G401 (cell line): ENCODE measurements around the gene RNF146. TPM values are rescaled to one million over a fixed set of nuclear protein-coding genes. Genes with fewer than 3 reads are reported as not detected.
A peak's percentile ranks its signal among the peaks of the same experiment; 100 is the strongest.
"Not testable (repeated sequence)": the region's sequence is repeated elsewhere in the genome, so short reads cannot be mapped to it uniquely, and the experiment has no call there.

Experiments used
- DNase-seq: peaks from one replicate; pipeline ENCODE4 v3.0.0-alpha.2; 2015; ENCODE audit warnings: low spot score
- in situ Hi-C: cut with HindIII; loops from 2 replicates; pipeline ENCODE4 v1.10.0; 2016; ENCODE audit warnings: low sequenced_read_pairs, mixed read lengths
- total RNA-seq: library from RNA; depleted of rRNA; stranded (reverse); fragments of >200 nt; shearing (Covaris generic); gene quantifications from 2 replicates; pipeline ENCODE4 v1.2.3, GENCODE V29; 2014; rRNA removed

Gene RNF146, protein sequence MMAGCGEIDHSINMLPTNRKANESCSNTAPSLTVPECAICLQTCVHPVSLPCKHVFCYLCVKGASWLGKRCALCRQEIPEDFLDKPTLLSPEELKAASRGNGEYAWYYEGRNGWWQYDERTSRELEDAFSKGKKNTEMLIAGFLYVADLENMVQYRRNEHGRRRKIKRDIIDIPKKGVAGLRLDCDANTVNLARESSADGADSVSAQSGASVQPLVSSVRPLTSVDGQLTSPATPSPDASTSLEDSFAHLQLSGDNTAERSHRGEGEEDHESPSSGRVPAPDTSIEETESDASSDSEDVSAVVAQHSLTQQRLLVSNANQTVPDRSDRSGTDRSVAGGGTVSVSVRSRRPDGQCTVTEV
- total RNA-seq = 14.8 and 21.7 TPM in 2 replicates

DNA sequence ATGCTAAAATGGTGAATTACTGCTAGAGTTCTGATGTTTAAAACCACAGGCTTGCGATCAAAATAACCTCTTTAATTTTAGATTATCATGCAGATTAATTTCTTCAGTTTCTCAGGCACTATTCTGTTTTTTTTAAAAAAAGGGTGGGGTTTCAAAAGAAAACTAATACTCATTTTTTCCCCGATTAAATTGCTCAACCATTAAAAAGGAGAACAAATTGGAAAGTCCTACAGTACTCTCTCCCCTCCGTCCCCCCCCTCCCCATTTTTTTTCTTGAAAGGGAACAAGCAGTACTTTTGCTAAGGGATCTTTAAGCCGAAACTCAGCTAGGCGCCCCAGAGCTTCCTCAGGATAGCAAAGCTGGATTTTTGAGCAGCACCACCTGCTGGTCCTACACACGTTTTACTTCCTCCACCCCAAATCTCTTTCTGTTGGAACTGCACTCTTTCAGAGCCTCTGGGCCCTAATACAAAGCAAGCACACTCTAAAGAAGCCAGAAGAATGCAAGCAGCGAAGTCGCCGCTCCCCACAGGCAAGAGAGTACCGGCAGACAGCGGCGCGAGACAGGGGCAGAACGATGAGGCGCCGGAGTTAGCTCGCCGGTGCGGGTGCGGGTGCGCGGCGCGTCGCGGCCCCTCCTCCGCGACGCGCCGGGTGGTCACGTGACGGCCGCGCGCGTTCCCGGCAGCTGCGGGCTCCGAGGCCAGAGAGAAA lies at the start of gene RNF146:
RNF146 (plus strand) TSS at position 687 of the 714 bp plus-strand sequence. CDS start 13,475 bp downstream, outside the sequence.
- peak; percentile 92 for DNase-seq
- in situ Hi-C loops = no loop called here

DNA sequence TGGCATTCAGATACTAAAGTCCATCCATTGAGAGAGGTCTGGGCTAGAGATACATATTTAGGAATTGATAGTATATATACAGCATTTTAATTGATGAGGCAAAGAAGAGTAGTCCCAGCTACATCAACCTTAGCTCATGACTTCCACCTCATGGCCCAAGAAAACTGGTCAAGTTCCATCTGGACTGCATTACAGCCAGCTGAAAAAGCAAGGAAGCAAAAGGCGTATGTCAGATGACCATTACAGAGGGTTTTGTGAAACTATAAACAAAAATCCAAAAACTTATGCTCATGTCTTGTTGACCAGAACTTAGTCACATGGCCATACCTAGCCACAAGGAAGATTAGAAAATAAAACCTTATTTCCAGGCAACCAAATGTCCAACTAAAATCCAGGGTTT lies 46.8 kb upstream of the RNF146 start:
- DNase-seq = no peak
- in situ Hi-C loops = no loop called here

DNA sequence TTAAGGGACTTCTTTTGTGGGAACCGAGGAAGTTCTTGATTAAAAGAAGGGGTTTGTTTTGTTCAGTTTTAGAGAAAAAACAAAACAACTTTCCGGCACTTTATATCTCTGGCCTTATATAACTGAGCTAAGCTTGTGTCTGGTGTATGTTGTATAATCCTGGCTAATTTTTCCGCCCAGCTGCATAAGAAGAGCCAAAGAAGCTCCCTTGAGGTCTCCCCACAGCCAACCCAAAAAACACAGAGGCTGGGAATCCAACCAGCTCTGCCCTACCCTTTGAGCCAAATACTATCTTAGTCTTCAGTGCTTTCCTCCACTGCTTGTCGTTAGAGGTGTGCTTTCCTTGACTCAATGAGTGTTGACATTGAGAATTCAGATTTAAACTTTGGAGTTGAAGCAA lies 45.5 kb upstream of the RNF146 start:
- DNase-seq = no peak
- in situ Hi-C loops = no loop called here

DNA sequence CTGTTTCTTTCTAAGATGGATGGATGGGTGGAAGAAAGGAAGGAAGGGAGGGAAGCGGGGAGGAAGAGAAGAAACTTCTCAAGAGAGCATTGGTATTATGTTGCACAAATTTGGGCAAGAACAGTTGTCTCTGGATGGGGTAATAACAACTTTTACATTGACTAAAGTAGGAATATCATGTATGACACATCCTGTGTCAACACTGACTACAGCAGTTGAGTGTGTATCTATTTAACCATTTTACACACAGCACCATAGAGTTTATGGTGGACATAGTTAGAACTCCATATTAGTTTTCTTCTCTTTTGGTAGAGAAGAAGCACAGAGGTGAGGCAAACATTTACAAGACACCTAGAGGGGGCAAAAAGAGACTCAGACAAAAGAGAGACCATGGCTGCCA lies 44.2 kb upstream of the RNF146 start:
- in situ Hi-C loops = no loop called here

DNA sequence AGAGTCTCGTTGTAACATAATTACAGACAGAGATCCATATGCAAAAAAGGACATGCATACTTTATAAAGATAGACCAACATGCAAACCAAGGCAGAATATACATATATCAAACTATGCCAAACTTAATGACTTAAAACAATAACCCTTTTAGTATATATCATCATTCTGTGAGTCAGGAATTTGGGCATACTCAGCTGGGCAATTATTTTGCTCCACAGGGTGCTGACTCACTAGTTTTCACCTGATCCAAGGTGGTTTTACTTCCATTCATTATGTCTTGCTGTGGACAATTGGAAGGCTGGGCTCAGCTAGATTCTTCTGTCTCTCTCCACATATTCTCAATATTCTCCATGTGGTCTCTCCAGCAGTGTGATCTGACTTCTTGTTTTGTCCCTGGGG lies 41.2 kb upstream of the RNF146 start:
- DNase-seq = no peak
- in situ Hi-C loops = no loop called here

More for the DNA sequence above, 44.2 kb upstream of the RNF146 start:
- DNase-seq = no peak

DNA sequence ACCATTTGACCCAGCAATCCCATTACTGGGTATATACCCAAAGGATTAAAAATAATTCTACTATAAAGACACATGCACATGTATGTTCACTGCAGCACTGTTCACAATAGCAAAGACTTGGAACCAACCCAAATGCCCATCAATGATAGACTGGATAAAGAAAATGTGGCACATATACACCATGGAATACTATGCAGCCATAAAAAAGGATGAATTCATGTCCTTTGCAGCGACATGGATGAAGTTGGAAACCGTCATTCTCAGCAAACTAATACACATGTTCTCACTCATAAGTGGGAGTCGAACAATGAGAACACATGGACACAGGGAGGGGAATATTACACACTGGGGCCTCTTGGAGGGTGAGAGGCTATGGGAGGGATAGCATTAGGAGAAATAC lies 32.8 kb upstream of the RNF146 start:
- DNase-seq, in situ Hi-C loops: not testable (repeated sequence)

DNA sequence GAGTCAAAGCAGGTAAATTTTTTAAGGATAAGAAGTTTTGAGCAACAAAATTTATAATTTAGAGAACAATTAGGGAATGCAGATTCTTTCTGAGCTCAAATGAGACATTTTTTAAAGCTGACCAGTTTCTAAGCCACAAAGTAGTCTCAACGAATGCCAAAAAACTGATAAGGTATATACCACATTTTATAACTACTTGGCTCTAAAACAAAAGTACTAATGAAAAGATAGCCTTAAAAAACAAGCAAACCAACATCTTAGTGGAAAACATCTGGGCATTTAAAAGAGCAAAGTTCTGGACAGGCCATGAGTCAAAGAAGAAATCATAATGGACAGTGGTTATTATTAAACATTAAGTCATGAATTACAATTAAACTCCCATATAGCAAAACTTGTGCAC lies 23.2 kb upstream of the RNF146 start:
- DNase-seq = no peak
- in situ Hi-C loops = no loop called here

DNA sequence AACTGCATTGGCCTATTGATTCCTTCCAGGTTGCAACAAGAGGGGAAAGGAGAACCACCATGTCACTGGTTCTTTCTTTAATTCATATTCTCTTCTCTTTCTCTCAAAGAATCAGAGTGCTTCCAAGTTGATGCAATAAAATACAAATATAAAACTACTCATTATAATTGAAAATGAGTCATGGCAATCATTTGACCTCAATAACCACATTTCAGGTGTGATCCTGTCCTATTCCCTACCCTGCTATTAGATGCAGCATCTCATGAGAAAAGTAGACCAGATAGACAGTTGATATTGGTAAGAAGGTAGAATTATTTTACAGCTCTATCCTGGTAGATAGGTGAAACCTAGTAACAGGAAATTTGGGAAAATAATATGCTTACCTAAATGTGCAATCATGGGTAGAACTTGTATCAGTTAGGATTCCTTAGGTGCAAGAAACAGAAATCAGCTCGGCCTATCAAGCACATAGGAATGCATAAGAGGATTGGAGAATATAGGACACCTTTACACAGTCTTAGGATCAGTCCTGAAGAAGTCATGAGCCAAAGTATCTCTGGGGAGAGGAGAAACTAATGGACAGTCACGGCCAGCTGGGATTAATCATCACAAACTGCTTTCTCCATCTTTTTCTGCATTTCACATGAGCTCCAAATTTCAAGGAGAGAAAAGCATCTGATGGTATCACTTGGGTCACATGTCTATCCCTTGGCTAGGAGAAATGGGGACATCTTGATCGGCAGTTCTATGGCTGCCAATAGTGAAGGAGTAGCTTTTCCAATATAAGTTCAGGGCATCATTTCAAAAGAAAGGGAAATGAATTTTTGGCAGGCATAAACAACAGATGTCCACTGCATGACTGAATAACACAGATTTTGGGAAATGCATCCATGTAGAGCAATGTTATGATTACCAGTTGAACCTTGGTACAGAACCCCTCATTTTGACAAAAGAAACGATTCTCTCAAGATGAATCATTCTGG lies 19.3 kb upstream of the RNF146 start:
- in situ Hi-C loops = no loop called here
- DNase-seq = peak; percentile 98

DNA sequence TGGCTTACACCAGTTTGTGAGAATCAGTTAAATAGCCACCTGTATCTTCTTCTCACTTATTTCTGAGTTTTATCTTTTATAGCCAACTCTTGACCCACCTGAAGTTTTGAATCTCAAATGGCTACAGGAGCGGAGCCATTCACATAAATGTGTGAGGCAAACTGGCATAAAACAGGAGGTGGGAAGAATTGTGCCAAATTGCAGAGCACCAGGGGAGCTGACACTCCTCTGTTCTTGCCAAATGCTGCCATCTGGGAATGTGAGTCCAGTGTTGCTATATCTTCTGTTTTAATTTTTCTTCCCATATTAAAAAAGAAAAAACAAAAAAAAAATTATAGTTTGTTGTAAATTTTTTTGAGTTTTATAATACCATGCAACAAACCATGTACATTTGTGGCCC lies 17.0 kb upstream of the RNF146 start:
- in situ Hi-C loops = no loop called here
- peak; percentile 97 for DNase-seq

DNA sequence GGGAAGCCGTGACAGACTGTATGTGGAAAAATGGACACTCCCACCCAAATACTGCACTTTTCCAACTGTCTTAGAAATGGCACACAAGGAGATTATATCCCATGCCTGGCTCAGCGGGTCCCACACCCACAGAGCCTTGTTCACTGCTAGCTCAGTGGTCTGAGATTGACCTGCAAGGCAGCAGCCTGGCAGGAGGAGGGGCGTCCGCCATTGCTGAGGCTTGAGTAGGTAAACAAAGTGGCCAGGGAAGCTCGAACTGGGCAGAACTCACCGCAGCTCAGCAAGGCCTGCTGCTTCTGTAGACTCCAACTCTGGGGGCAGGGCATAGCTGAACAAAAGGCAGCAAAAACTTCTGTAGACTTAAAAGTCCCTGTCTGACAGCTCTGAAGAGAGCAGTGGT lies 11.4 kb upstream of the RNF146 start:
- in situ Hi-C loops = no loop called here

DNA sequence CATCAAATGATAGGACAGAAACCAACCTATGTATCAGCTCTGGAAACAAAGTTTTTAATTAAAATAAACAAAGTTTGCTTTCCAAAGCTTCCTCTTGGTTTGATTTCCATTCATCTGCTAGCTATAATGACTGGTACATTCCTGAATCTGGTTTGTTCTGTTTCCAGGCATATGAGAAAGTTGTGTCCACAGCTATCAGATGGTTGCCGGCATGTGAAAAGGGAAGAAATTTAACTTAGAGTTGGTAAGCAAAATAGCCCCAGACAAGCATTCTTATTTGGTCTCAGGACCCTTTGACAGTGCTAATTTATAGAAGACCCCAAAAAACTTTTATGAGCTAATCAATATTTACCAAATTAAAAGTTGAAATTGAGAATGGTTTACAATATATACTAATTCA lies 3.8 kb upstream of the RNF146 start:
- in situ Hi-C loops = no loop called here
- DNase-seq = no peak

More for the DNA sequence above, 11.4 kb upstream of the RNF146 start:
- no peak for DNase-seq

DNA sequence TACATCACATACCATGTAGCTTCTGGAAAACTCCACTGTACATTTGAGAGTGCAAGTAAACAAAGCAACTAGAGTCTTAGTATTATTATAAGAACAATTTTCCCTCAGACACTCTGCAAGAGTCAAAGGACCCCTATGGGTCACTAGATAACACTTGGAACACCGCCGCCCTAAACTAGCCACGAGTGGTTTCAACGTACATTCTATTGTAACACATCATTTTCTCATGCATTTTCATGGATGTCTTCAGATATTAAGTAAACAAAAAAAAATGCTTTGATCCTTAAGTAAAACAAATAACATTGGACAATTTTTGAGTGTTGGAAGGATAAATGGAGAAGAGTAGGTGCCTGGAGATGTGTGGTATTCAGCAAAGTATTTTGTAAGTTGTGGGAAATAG lies 3.2 kb upstream of the RNF146 start:
- in situ Hi-C loops = no loop called here
- no peak for DNase-seq

DNA sequence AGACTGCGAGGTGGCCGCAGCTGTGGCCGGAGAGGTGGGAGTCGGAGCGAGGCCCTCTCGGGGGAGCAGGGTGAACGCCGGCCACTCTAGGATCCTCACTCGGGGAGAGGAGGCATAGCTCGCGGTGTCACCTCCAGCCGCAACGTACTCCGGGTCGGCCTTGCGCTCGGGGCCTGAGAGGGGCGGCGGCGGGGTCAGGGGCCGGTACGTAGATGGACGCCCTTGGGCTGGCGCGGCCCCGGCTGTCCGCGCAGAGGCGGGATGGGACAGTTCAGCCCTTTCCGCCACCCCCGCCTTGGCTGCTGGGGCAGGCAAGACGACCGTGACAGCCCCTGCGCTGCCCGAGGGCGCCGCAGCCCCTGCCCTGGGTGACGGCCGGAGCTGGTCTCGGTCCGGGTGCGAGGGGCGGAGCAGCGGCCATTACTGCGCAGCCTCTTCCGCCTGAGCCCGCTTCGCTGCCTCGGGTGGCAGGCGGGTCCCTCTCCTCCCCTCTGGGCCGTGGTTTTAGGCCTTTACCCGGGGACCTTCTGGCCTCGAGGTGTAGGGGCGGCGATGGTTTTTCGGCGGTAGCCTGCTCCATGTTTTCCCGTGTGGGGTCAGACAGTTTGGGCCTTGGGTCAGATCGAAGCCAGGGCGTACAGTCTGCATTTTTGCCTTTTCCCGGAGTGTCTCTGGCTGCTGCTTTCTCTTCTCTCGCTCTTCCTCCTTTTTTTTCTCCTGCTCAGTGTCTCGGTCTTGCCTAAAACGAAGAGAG lies 405 bp downstream of the RNF146 start:
- in situ Hi-C loops = no loop called here
- peak; percentile 64 for DNase-seq

DNA sequence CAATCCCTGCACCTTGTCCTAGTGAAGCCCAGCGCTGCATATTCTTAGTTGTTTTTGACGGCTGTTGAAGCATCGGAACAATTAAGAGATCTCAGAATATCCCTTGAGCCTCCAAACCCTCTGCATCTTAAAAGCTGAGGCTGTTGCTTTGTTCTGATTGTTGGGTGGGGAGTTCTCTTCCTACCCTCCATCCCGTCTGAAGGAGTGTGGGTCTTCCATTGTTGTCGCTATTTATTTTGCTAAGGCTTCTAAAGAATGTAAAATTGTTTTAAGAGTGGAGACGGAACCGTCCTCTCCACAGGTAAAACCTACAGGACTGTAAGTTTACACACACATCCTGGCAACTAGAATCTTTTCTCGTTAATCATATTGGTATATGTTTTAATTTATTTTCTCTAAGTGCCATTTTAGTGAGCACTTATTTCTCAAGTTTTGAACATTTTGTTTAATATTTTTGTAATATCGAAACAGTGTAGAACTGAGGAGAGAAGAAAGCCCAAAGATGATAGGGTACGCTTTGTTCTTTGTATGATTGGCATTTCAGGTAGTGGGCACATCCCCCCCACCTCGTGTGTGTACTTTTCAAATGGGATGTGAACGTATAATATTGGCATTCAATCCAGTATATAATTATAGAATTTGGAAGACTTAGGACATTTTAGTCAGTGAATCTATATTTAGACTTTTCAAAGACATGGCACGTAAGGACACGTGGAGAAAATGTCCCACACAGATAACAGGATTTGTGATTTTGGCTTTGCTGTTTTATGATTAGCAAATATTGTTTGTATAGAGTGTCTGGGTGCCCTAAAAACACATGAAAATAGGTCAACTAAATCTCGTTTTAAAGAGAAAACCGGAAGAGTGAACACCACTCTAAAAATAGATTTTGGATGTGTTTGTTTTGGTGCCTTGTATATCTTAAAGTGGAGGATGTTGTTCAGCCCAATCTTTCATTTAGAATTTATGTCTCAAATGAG lies 1.3 kb downstream of the RNF146 start:
- in situ Hi-C loops = no loop called here
- peak; percentile 51 for DNase-seq

DNA sequence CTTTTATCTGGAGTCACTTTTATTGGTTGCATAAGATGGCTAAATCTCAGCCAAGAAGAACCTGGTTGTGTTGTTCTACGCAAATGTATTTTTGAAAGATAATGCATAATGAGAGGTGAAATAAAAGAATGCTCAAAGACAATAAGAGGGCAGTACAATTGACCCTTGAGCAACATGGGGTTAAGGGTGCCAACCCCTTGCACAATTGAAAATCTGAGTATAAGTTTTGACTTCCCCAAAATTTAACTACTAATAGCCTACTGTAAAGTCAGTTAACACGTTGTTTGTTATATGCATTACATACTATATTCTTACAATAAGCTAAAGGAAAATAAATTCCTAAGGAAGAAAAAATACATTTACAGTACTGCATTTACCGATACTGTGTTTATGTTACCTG lies 5.9 kb downstream of the RNF146 start:
- no peak for DNase-seq
- in situ Hi-C loops = no loop called here

DNA sequence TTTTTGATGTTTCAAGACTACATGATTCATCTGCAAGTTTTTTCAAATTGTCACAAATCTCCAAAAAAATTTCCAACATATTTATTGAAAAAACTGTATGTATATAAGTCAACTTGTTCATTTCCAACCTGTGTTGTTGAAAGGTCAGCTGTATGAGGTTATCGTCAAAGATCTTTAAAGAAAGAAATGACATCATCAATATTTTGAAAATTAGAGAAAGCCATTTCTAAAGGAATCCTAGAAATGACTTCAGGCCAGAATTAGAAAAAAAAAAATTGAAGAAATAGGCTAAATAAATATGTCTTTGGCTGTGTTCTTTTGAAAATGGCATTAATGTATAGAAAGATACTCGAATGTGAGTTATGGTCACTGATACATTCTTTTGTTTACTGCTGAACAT lies 6.8 kb downstream of the RNF146 start:
- no peak for DNase-seq

DNA sequence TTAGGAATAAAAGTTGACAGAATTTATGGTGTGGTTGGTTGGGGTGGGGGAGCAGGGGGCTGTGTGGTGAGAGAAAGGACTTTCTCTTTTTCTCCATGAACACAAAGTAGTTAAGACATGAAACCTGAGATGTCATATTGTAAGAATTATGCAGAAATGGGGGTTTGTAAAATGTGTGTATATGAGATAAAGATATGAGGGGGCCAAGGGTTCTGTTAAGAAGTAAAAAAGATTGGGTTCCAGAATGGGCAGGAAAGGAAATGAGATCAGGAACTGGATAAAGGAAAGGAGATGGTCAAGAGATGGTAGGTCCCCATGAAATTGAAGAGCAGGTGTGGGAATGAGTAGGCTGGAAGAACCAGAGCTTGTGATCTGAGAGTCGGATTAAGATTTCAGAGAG lies 9.7 kb downstream of the RNF146 start:
- in situ Hi-C loops = no loop called here
- no peak for DNase-seq

More for the DNA sequence above, 6.8 kb downstream of the RNF146 start:
- in situ Hi-C loops = no loop called here
